A549 (cell line): ENCODE data around the gene NEUROD4. TPM values are rescaled to one million over a fixed set of nuclear protein-coding genes. Genes with fewer than 3 reads are reported as not detected.

Experiments used
- ATAC-seq, 2 experiments: fragments of 200-7000 bp in 1 of 2; fragments of >200 bp in 1 of 2; cut with Nextera tagmentation in 1 of 2; cut with Tn5 transposase in 1 of 2; 3 replicates each; pipeline versions ENCODE4 v1.8.0 to v1.9.1; 2018 to 2020; ENCODE audit warnings: mild to moderate bottlenecking in 1 of 2, moderate library complexity in 1 of 2
- CTCF ChIA-PET: fragments of 300-600 bp; sonication (Branson Sonifier 250); formaldehyde crosslinking; extraction: SDS; loops from one replicate; lab custom pipeline; 2021; ENCODE audit warnings: antibody characterized with exemption, inconsistent platforms; lab: Yijun Ruan, JAX
- POLR2A ChIA-PET: fragments of 350-600 bp; formaldehyde crosslinking; extraction: SDS; loops from one replicate; lab custom pipeline; 2021; ENCODE audit warnings: antibody characterized with exemption, inconsistent platforms; lab: Yijun Ruan, JAX
- DNase-seq, 2 experiments: peaks; one replicate each; pipeline versions ENCODE4 v3.0.0 to v3.0.0-alpha.2; 2011 to 2016; ENCODE audit warnings: low read depth in 1 of 2, low spot score in 1 of 2
- FAIRE-seq: peaks from 2 replicates; lab custom pipeline; 2011; peaks lifted over from hg19 to GRCh38; lab: Jason Lieb, UNC
- H3K27ac ChIP-seq, 2 experiments: fragments of >200 bp; sonication (Bioruptor Twin); formaldehyde crosslinking; 3 replicates each; pipeline ENCODE4 v1.5.1; 2016 to 2017
- H3K4me1 ChIP-seq: fragments of >200 bp; sonication (Bioruptor Twin); formaldehyde crosslinking; 3 replicates; pipeline ENCODE4 v1.6.1; 2016
- H3K4me2 ChIP-seq: fragments of >200 bp; sonication (Bioruptor Twin); formaldehyde crosslinking; 3 replicates; pipeline ENCODE4 v1.6.1; 2016
- H3K4me3 ChIP-seq: fragments of >200 bp; sonication (Bioruptor Twin); formaldehyde crosslinking; 3 replicates; pipeline ENCODE4 v1.5.1; 2016
- H3K9me3 ChIP-seq: fragments of >200 bp; sonication (Bioruptor Twin); formaldehyde crosslinking; 3 replicates; pipeline ENCODE4 v1.6.1; 2016
- BHLHE40 ChIP-seq: IDR thresholded peaks from 2 replicates; pipeline ENCODE4 v1.6.1; 2012; ENCODE audit warnings: low read depth, low read length, inconsistent platforms
- EHF ChIP-seq: fragments of 250-450 bp; sonication (Bioruptor Pico); IDR thresholded peaks from 2 replicates; pipeline ENCODE4 v1.5.0; 2020; ENCODE audit warnings: mild to moderate bottlenecking
- EP300 ChIP-seq, 2 experiments: fragments of >200 bp; sonication (Bioruptor Twin); formaldehyde crosslinking; IDR thresholded peaks; 2 replicates in 1 of 2; 3 replicates in 1 of 2; pipeline ENCODE4 v1.6.1; 2016 to 2017
- ESRRA ChIP-seq: fragments of 150-350 bp; IDR thresholded peaks from 2 replicates; pipeline ENCODE4 v1.6.1; 2014; ENCODE audit warnings: mild to moderate bottlenecking, low read length, borderline replicate concordance
- FOSB ChIP-seq: fragments of 250-450 bp; sonication (Bioruptor Pico); IDR thresholded peaks from 2 replicates; pipeline ENCODE4 v1.5.0; 2020; ENCODE audit warnings: mild to moderate bottlenecking, moderate library complexity
- FOSL2 ChIP-seq, 2 experiments: fragments of 450-650 bp in 1 of 2; fragments of >200 bp in 1 of 2; sonication (Bioruptor Twin) in 1 of 2; formaldehyde crosslinking; IDR thresholded peaks; 2 replicates each; pipeline versions ENCODE4 v1.5.0 to v1.6.1; 2016 to 2020; ENCODE audit warnings: mild to moderate bottlenecking in 1 of 2, moderate library complexity in 1 of 2
- HES2 ChIP-seq: fragments of >200 bp; sonication (Bioruptor Twin); formaldehyde crosslinking; IDR thresholded peaks from 2 replicates; pipeline ENCODE4 v1.6.1; 2016
- HOXA7 ChIP-seq: fragments of 250-450 bp; sonication (Bioruptor Pico); IDR thresholded peaks from 2 replicates; pipeline ENCODE4 v1.5.0; 2020; ENCODE audit warnings: mild to moderate bottlenecking, moderate library complexity
- KDM1A ChIP-seq: fragments of 200-600 bp; sonication (generic); IDR thresholded peaks from 2 replicates; pipeline ENCODE4 v1.6.1; 2016; ENCODE audit warnings: low read depth, mild to moderate bottlenecking
- PBX3 ChIP-seq: IDR thresholded peaks from 2 replicates; pipeline ENCODE4 v1.6.1; 2012
- PHF8 ChIP-seq: fragments of 200-600 bp; sonication (generic); IDR thresholded peaks from 2 replicates; pipeline ENCODE4 v1.6.1; 2016; ENCODE audit warnings: low read depth, mild to moderate bottlenecking, antibody characterized with exemption, moderate library complexity, borderline replicate concordance
- POLR2AphosphoS2 ChIP-seq: conservative IDR thresholded peaks from 2 replicates; pipeline ENCODE4 v1.6.1; 2012; ENCODE audit warnings: low read length, improper control_type of control experiment, inconsistent platforms
- RAD21 ChIP-seq, 2 experiments: fragments of >200 bp in 1 of 2; sonication (Bioruptor Twin) in 1 of 2; formaldehyde crosslinking in 1 of 2; IDR thresholded peaks in 1 of 2; conservative IDR thresholded peaks in 1 of 2; 2 replicates in 1 of 2; 3 replicates in 1 of 2; pipeline ENCODE4 v1.6.1; 2012 to 2018; ENCODE audit warnings: inconsistent platforms in 1 of 2
- RNF2 ChIP-seq: fragments of 200-600 bp; sonication (generic); IDR thresholded peaks from 2 replicates; pipeline ENCODE4 v1.6.1; 2016; ENCODE audit warnings: low read depth, mild to moderate bottlenecking, antibody characterized with exemption, moderate library complexity, borderline replicate concordance
- ZC3H11A ChIP-seq: fragments of 450-650 bp; IDR thresholded peaks from 2 replicates; pipeline ENCODE4 v1.6.1; 2014; ENCODE audit warnings: antibody characterized with exemption, mild to moderate bottlenecking
- WGBS: methylation state at CpG from one replicate; pipeline ENCODE4 v1.1.6; 2017; ENCODE audit errors: missing lambda C conversion rate; 5-methylcytosine and 5-hydroxymethylcytosine counted together
- polyA plus RNA-seq, 4 experiments: library from polyadenylated mRNA; depleted of rRNA in 3 of 4; stranded (reverse); fragments of >200 nt; fragmentation: RNase III in 1 of 4; extraction: RNeasy Plus Mini Kit Qiagen cat#74134 plus additional on column Dnase treatment in 1 of 4; gene quantifications; 2 replicates in 3 of 4; 3 replicates in 1 of 4; pipeline ENCODE4 v1.2.3, GENCODE V29; 2011 to 2017
- TF ChIP-seq, protein P1 (sequence below): fragments of >200 bp; sonication (Bioruptor Twin); formaldehyde crosslinking; IDR thresholded peaks from 3 replicates; pipeline ENCODE4 v1.6.1; 2016
- TF ChIP-seq, protein P2 (sequence below): fragments of 150-350 bp; IDR thresholded peaks from 2 replicates; pipeline ENCODE4 v1.6.1; 2014; ENCODE audit warnings: low read depth, mild to moderate bottlenecking, low read length

The NEUROD4 gene
- polyA plus RNA-seq, 2 of the 4 experiments (the other 2 are of a cell fraction), result not detected

- TF ChIP-seq, protein P1, sequence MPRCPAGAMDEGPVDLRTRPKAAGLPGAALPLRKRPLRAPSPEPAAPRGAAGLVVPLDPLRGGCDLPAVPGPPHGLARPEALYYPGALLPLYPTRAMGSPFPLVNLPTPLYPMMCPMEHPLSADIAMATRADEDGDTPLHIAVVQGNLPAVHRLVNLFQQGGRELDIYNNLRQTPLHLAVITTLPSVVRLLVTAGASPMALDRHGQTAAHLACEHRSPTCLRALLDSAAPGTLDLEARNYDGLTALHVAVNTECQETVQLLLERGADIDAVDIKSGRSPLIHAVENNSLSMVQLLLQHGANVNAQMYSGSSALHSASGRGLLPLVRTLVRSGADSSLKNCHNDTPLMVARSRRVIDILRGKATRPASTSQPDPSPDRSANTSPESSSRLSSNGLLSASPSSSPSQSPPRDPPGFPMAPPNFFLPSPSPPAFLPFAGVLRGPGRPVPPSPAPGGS, result no peak
- TF ChIP-seq HOXA7 (CRISPR knock-in tag) (no peak), PHF8 (no peak)
These were observed 29.9 kb downstream of the NEUROD4 start (continued) for GRCh38 chr12:55049676-55050075.

DNA sequence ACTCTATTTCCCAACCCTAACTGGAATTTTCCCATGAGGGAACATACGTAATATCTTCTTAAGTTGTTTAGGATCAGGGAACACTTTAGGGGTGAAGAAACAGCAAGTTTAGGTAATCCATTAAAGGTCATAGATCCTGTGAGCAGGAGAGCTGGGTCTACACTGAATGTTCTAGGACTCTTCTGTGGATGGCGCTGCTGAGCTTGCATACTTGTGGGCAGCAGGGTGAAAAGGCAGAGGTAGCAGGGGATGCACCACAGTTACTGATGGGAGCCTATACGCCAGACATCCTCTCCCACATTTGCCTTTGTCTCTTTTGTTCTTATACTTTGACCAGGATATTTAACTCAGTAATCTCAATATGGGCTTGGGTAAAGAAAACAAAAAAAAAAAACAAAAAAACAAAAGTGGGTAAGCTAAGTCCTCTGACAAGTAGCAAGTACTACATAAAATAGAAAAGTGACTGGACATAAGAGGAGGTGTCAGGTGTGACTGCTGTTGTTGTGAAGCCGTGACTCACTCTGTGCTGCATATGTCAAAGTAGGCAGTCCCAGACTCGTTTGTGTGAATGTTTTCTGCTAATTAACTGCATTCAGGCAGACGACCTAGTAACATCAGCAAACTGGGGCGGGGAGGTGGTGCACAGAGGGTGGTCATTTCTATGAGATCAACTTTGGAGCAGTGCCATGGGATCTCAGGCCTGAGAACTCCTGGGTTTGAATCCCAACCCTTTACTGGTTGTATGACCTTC is 31.6 kb downstream of the NEUROD4 start:
- TF ChIP-seq BHLHE40, result no peak
- TF ChIP-seq ESRRA, result no peak
- no peak for TF ChIP-seq RNF2
- TF ChIP-seq EHF (CRISPR knock-in tag), result no peak
- WGBS, result 13% methylated on average over 7 of the region's 7 CpGs
- DNase-seq (no peak), FAIRE-seq (no peak), ATAC-seq (no peak)
- ChIA-PET CTCF (interaction anchor here (1.0 to 1.7 kb wide), 2 partner anchors 19 to 21 kb away, joined by 3 to 6 read pairs; no protein-coding TSS in a partner anchor), POLR2A (no interaction called here)
- Histone ChIP-seq H3K4me3 (no peak overlapping the region), H3K4me1 (no peaks in the 10 kb centered on the region), H3K9me3 (no peaks in the 10 kb centered on the region), H3K4me2 (no peak overlapping the region), H3K27ac (no peak overlapping the region)

DNA sequence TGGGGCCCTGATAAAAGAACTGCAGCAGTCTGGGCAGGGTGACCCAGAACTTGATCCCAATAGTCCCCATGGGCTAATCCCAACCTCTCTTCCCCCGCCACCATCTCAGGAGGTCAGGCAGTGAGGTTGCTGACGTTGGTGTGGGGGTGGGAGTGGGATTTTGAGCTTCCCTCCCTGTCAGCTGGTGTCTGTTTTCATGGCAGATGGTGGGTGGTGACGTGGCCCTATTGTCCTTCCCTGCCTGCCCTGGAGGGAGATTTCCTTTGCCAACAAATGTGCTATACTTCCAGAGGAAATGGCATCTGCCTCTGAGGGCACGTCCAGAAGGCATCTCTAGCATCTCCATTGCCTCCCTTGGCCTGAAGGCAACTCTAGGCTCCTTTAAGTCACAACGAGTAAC is 37.7 kb downstream of the NEUROD4 start:
- FAIRE-seq, result no peak

More for the DNA sequence above, 37.7 kb downstream of the NEUROD4 start:
- Histone ChIP-seq H3K9me3 (no peaks in the 10 kb centered on the region), H3K27ac (no peak overlapping the region), H3K4me2 (no peak overlapping the region), H3K4me3 (no peak overlapping the region), H3K4me1 (no peaks in the 10 kb centered on the region)
- POLR2A ChIA-PET, result no interaction called here
- WGBS, result 1% methylated on average over 5 of the region's 5 CpGs
- no peak for DNase-seq
- no peak for ATAC-seq
- CTCF ChIA-PET, result interaction anchor here (0.5 to 5.1 kb wide), 4 partner anchors 10 to 64 kb away, joined by 3 to 27 read pairs (median 12); no protein-coding TSS in a partner anchor
- no peak for TF ChIP-seq PBX3
- no peak for TF ChIP-seq HES2
- no peak for TF ChIP-seq FOSL2 (IDR thresholded peaks at IDR 0.05)
- no peak for TF ChIP-seq FOSL2 (CRISPR knock-in tag; IDR thresholded peaks at IDR 0.05)
- TF ChIP-seq KDM1A, result no peak
- TF ChIP-seq EP300 (IDR thresholded peaks at IDR 0.05), result no peak
- no peak for TF ChIP-seq POLR2AphosphoS2
- TF ChIP-seq HOXA7 (CRISPR knock-in tag), result no peak
- TF ChIP-seq, protein P2, sequence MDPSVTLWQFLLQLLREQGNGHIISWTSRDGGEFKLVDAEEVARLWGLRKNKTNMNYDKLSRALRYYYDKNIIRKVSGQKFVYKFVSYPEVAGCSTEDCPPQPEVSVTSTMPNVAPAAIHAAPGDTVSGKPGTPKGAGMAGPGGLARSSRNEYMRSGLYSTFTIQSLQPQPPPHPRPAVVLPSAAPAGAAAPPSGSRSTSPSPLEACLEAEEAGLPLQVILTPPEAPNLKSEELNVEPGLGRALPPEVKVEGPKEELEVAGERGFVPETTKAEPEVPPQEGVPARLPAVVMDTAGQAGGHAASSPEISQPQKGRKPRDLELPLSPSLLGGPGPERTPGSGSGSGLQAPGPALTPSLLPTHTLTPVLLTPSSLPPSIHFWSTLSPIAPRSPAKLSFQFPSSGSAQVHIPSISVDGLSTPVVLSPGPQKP, result no peak
- no peak for TF ChIP-seq ZC3H11A
- no peak for TF ChIP-seq FOSB (CRISPR knock-in tag)
- TF ChIP-seq RAD21 (conservative IDR thresholded peaks at IDR 0.05 in 1 of 2, IDR thresholded peaks at IDR 0.05 in 1 of 2), result no peak
